ENCODE data around the gene PIK3AP1. TPM values are rescaled to one million over a fixed set of nuclear protein-coding genes. Genes with fewer than 3 reads are reported as not detected.

The PIK3AP1 gene
- total and polyA plus RNA-seq, 2 of the 8 experiments (the other 6 are each of a cell fraction or from before 2014, with no cell fraction given), result 1.9 to 4.5 TPM

- Histone ChIP-seq H2AK5ac (ENCODE audit: low read depth, low read length) (no peak overlapping the region), H2BK120ac (replicated peaks; ENCODE audit: low read depth, low read length) (no peak overlapping the region), H3K18ac (ENCODE audit: extremely low read depth, low read length) (no peak overlapping the region), H4K91ac (replicated peaks; ENCODE audit: insufficient read length, low read length) (no peak overlapping the region), H3K9me3 (ENCODE audit: insufficient read depth in 2 of 2, low read depth in 1 of 2, low read length in 1 of 2) (no peaks in the 10 kb centered on the region), H2BK20ac (ENCODE audit: low read length) (no peak overlapping the region), H4K5ac (ENCODE audit: insufficient read length, low read depth, low read length) (no peak overlapping the region), H3K4ac (replicated peaks; ENCODE audit: insufficient read length, low read depth, low read length) (no peak overlapping the region), H2BK5ac (ENCODE audit: low read depth, low read length) (no peak overlapping the region), H3K79me2 (ENCODE audit: control insufficient read depth in 1 of 2, insufficient read depth in 2 of 2, low read length in 2 of 2) (peaks cover 11 to 70% of the 10 kb centered on the region in 2 experiments), H2BK15ac (ENCODE audit: low read length) (no peak overlapping the region), H3K27ac (ENCODE audit: low read depth, low read length) (no peak overlapping the region), H3K79me1 (ENCODE audit: low read depth, low read length) (no peaks in the 10 kb centered on the region), H3K36me3 (ENCODE audit: control insufficient read depth in 2 of 4, insufficient read depth in 4 of 4, low read length in 3 of 4) (no peaks in the 10 kb centered on the region), H3K4me1 (replicated peaks in 1 of 4; ENCODE audit: control insufficient read depth in 3 of 4, insufficient read depth in 4 of 4, low read length in 3 of 4) (peaks cover 2 to 13% (median 5%) of the 10 kb centered on the region in 4 experiments; a peak in 4 of 7 replicates), H4K20me1 (replicated peaks in 1 of 2; ENCODE audit: control insufficient read depth in 1 of 2, insufficient read depth in 2 of 2, low read length in 2 of 2) (peaks cover 8 to 10% of the 10 kb centered on the region in 2 experiments), H3K23me2 (ENCODE audit: low read depth, low read length) (peaks cover 4% of the 10 kb centered on the region), H4K8ac (ENCODE audit: extremely low read depth, insufficient read depth, low read length) (no peak overlapping the region), H3K4me2 (ENCODE audit: insufficient read depth in 1 of 2, low read depth in 2 of 2, low read length in 2 of 2) (no peak overlapping the region), H3K27me3 (replicated peaks in 1 of 4; ENCODE audit: control insufficient read depth in 3 of 4, extremely low read depth in 1 of 4, insufficient read depth in 3 of 4, low read length in 3 of 4) (no peaks in the 10 kb centered on the region), H3K14ac (ENCODE audit: insufficient read length) (no peak overlapping the region), H2BK12ac (ENCODE audit: low read depth, low read length) (no peak overlapping the region), H3K4me3 (ENCODE audit: extremely low read depth in 1 of 4, insufficient read depth in 2 of 4, low read depth in 3 of 4, low read length in 4 of 4) (no peak overlapping the region), H3K9ac (replicated peaks in 1 of 4; ENCODE audit: extremely low read depth in 1 of 4, low read depth in 3 of 4, low read length in 3 of 4) (no peak overlapping the region), H2AFZ (ENCODE audit: low read length) (no peak overlapping the region), H3K56ac (replicated peaks; ENCODE audit: insufficient read length, low read depth, low read length) (no peak overlapping the region), H3K23ac (ENCODE audit: insufficient read length) (no peak overlapping the region)
- POLR2A ChIA-PET (ENCODE audit: partially characterized antibody), result interaction anchor here (0.6 to 2.0 kb wide), 3 partner anchors 8 to 19 kb away, joined by 3 to 6 read pairs (median 3); no protein-coding TSS in a partner anchor
- FAIRE-seq (no peak), DNase-seq (ENCODE audit: low read depth in 1 of 2, low spot score in 2 of 2) (no peak)
- CTCF ChIA-PET (ENCODE audit: partially characterized antibody), result interaction anchor here (0.8 kb wide), 2 partner anchors 13 to 73 kb away, joined by 3 to 4 read pairs; no protein-coding TSS in a partner anchor
- 91% methylated on average over 9 of the region's 9 CpGs; no CpG with 5 or more reads in 1 of the 2 experiments for WGBS, 2 experiments (ENCODE audit: extremely low coverage in 1 of 2, insufficient coverage in 1 of 2, insufficient read length in 1 of 2, insufficient replicate concordance in 2 of 2, low coverage in 1 of 2, low lambda C conversion rate in 2 of 2, missing lambda C conversion rate in 1 of 2)
- no peak for TF ChIP-seq HDAC6 (IDR thresholded peaks at IDR 0.05; ENCODE audit: low read depth, low read length)
- no peak for TF ChIP-seq CREB1 (IDR thresholded peaks at IDR 0.05)
- TF ChIP-seq SP4 (IDR thresholded peaks at IDR 0.05; ENCODE audit: low read length), result no peak
- no peak for TF ChIP-seq BACH1 (IDR thresholded peaks at IDR 0.05; ENCODE audit: low read length)
- no peak for TF ChIP-seq TAF1 (IDR thresholded peaks at IDR 0.05; ENCODE audit: low read depth, low read length)
- TF ChIP-seq CBX5 (IDR thresholded peaks at IDR 0.05; ENCODE audit: low read depth, low read length), result no peak
- TF ChIP-seq POLR2AphosphoS5 (IDR thresholded peaks at IDR 0.05; ENCODE audit: low read depth, low read length), result no peak
- TF ChIP-seq NANOG (IDR thresholded peaks at IDR 0.05; ENCODE audit: insufficient read depth, low read depth, low read length, poor library complexity, severe bottlenecking), result no peak
- no peak for TF ChIP-seq CTBP2 (IDR thresholded peaks at IDR 0.05; ENCODE audit: borderline replicate concordance, insufficient read depth, insufficient read length, low read length)
- no peak for TF ChIP-seq CHD2 (IDR thresholded peaks at IDR 0.05; ENCODE audit: low read length)
- TF ChIP-seq MAX (IDR thresholded peaks at IDR 0.05), result no peak
- no peak for TF ChIP-seq SIX5 (IDR thresholded peaks at IDR 0.05; ENCODE audit: low read depth, low read length)
- no peak for TF ChIP-seq PHF8 (conservative IDR thresholded peaks at IDR 0.05; ENCODE audit: low read depth, low read length)
- no peak for TF ChIP-seq CEBPB (IDR thresholded peaks at IDR 0.05; ENCODE audit: low read depth, low read length)
- TF ChIP-seq TAF7 (optimal IDR thresholded peaks at IDR 0.05; ENCODE audit: borderline replicate concordance, low read depth, low read length), result no peak
- no peak for TF ChIP-seq TBP (IDR thresholded peaks at IDR 0.05; ENCODE audit: low read depth, low read length)
Measured at GRCh38 chr10:96584474-96584873, 135.8 kb downstream of the PIK3AP1 start.

All from H1 (cell line).